Smooth muscle cell (in vitro differentiated cells): ENCODE data around the gene PDE8B. TPM values are rescaled to one million over a fixed set of nuclear protein-coding genes. Genes with fewer than 3 reads are reported as not detected.

Experiments
- DNase-seq: peaks from one replicate; lab custom pipeline; 2025; ENCODE audit not compliant: unreplicated experiment; lab: John Stamatoyannopoulos, UW
- H2AFZ ChIP-seq: fragments of 200-600 bp; sonication (generic); 2 replicates; pipeline ENCODE4 v1.6.0; 2016; ENCODE audit warnings: antibody characterized with exemption, low read depth, mild to moderate bottlenecking
- H3F3A ChIP-seq: fragments of 200-600 bp; sonication (generic); 2 replicates; pipeline ENCODE4 v1.6.0; 2017; ENCODE audit warnings: antibody characterized with exemption, low read depth
- H3K27ac ChIP-seq: fragments of 200-600 bp; sonication (generic); 2 replicates; pipeline ENCODE4 v1.5.1; 2016; ENCODE audit warnings: low read depth, mild to moderate bottlenecking
- H3K27me3 ChIP-seq: fragments of 200-600 bp; sonication (generic); 2 replicates; pipeline ENCODE4 v1.6.1; 2016; ENCODE audit warnings: low read depth, mild to moderate bottlenecking
- H3K36me3 ChIP-seq: fragments of 200-600 bp; sonication (generic); 2 replicates; pipeline ENCODE4 v1.5.1; 2016; ENCODE audit warnings: low read depth
- H3K4me1 ChIP-seq: fragments of 200-600 bp; sonication (generic); 2 replicates; pipeline ENCODE4 v1.5.1; 2016; ENCODE audit warnings: low read depth
- H3K4me2 ChIP-seq: fragments of 200-600 bp; sonication (generic); 2 replicates; pipeline ENCODE4 v1.6.0; 2016; ENCODE audit warnings: mild to moderate bottlenecking
- H3K4me3 ChIP-seq: fragments of 200-600 bp; sonication (generic); 2 replicates; pipeline ENCODE4 v1.5.1; 2016; ENCODE audit warnings: mild to moderate bottlenecking
- H3K79me2 ChIP-seq: fragments of 200-600 bp; sonication (generic); 2 replicates; pipeline ENCODE4 v1.6.0; 2016; ENCODE audit warnings: low read depth, mild to moderate bottlenecking
- H3K9ac ChIP-seq: fragments of 200-600 bp; sonication (generic); 2 replicates; pipeline ENCODE4 v1.6.0; 2016; ENCODE audit warnings: low read depth
- H3K9me3 ChIP-seq: fragments of 200-600 bp; sonication (generic); replicated peaks from 2 replicates; pipeline ENCODE4 v1.5.1; 2016; ENCODE audit warnings: low read depth
- H4K20me1 ChIP-seq: fragments of 200-600 bp; sonication (generic); 2 replicates; pipeline ENCODE4 v1.6.0; 2016; ENCODE audit warnings: low read depth
- WGBS: methylation state at CpG from one replicate; pipeline ENCODE4 v1.1.7; 2016; ENCODE audit warnings: low lambda C conversion rate; 5-methylcytosine and 5-hydroxymethylcytosine counted together
- polyA plus RNA-seq: library from polyadenylated mRNA; unstranded; fragments of >200 nt; fragmentation: Nextera tagmentation; extraction: Ambion mirVana; gene quantifications from 2 replicates; pipeline ENCODE4 v1.2.1, GENCODE V29; 2016
- total RNA-seq: library from RNA; depleted of rRNA; stranded (reverse); fragments of >200 nt; gene quantifications from 2 replicates; pipeline ENCODE4 v1.2.3, GENCODE V29; 2014
- TF ChIP-seq, protein P1 (sequence below): fragments of 200-600 bp; sonication (generic); IDR thresholded peaks from 2 replicates; pipeline ENCODE4 v1.5.1; 2017; ENCODE audit warnings: borderline replicate concordance, mild to moderate bottlenecking, antibody characterized with exemption; ENCODE audit not compliant: insufficient read depth, poor library complexity, severe bottlenecking

Gene PDE8B
- total and polyA plus RNA-seq, 2 experiments from 2014 or later, result 0.13 to 0.18 TPM

DNA sequence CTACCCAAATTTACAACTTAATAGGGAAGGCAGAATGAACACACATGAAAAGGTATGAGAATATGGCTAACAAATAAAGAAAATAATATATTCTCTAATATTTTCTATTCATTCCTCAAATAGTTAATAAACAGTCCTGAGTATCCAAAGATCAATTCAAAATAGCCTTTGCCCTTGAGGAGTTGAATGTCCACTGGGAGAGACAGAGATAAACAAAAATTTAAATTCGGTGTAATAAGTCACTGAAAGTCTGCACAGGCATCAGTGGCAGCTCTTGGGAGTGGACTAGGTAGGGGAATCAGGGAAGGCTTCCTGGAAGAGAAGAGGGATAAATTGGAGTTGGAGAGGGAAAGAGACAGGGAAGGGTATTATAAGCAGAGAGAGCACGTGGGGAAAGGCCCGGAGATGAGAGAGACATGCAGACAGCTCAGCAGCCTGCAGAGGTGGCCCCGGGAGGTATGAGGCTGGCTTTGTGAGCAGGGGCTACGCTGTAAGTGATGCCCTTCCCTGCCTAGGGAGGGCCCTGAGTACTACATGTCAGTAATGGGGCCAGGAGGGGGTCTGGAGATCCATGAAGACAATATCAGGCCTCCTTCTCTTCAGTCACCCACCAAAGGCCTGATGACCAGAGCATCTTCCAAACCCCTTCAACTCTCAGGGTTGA lies 137.1 kb downstream of the PDE8B start:
- DNase-seq, result no peak
- H3F3A ChIP-seq, result no peaks in the 10 kb centered on the region
- H3K36me3 ChIP-seq, result no peaks in the 10 kb centered on the region
- no peak overlapping the region for H3K27ac ChIP-seq
- H3K27me3 ChIP-seq, result no peaks in the 10 kb centered on the region
- H3K9me3 ChIP-seq, result no peaks in the 10 kb centered on the region
- H3K79me2 ChIP-seq, result no peaks in the 10 kb centered on the region
- WGBS, result 88% methylated on average over 5 of the region's 5 CpGs
- TF ChIP-seq, protein P1, sequence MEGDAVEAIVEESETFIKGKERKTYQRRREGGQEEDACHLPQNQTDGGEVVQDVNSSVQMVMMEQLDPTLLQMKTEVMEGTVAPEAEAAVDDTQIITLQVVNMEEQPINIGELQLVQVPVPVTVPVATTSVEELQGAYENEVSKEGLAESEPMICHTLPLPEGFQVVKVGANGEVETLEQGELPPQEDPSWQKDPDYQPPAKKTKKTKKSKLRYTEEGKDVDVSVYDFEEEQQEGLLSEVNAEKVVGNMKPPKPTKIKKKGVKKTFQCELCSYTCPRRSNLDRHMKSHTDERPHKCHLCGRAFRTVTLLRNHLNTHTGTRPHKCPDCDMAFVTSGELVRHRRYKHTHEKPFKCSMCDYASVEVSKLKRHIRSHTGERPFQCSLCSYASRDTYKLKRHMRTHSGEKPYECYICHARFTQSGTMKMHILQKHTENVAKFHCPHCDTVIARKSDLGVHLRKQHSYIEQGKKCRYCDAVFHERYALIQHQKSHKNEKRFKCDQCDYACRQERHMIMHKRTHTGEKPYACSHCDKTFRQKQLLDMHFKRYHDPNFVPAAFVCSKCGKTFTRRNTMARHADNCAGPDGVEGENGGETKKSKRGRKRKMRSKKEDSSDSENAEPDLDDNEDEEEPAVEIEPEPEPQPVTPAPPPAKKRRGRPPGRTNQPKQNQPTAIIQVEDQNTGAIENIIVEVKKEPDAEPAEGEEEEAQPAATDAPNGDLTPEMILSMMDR, result no peak
- no peak overlapping the region for H3K4me3 ChIP-seq
- H3K4me1 ChIP-seq, result no peaks in the 10 kb centered on the region
- no peak overlapping the region for H3K4me2 ChIP-seq
- H2AFZ ChIP-seq, result no peak overlapping the region
- H3K9ac ChIP-seq, result no peak overlapping the region
- no peaks in the 10 kb centered on the region for H4K20me1 ChIP-seq

DNA sequence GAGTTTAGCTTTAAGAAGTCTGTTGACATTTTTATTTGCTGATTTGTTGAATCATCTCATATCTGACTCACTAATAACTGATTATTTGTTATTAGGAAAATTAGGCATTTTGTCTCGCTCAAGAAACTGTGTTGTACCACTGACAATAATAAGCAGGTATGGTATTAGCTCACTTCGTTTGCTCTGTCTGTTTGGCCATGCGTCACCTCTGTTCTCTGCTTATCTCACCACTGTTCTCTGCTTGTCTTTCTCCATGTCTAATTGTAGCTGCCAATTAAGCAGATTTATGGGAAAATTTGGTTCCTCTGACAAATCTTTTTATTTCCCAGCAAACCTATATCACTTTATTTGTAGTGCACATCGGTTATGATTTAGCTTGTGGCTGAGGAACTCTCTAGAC lies 142.8 kb downstream of the PDE8B start:
- no peaks in the 10 kb centered on the region for H4K20me1 ChIP-seq
- no peak for DNase-seq
- H3K4me2 ChIP-seq, result no peak overlapping the region
- H3K36me3 ChIP-seq, result no peaks in the 10 kb centered on the region
- WGBS, result 81% methylated on average over 4 of the region's 4 CpGs
- H3K4me3 ChIP-seq, result no peak overlapping the region
- H3K9ac ChIP-seq, result no peak overlapping the region
- H3K4me1 ChIP-seq, result no peaks in the 10 kb centered on the region
- no peaks in the 10 kb centered on the region for H3K9me3 ChIP-seq
- no peak overlapping the region for H3K27ac ChIP-seq
- H3F3A ChIP-seq, result no peaks in the 10 kb centered on the region
- no peak overlapping the region for H2AFZ ChIP-seq
- no peaks in the 10 kb centered on the region for H3K27me3 ChIP-seq
- TF ChIP-seq, protein P1, result no peak
- no peaks in the 10 kb centered on the region for H3K79me2 ChIP-seq

DNA sequence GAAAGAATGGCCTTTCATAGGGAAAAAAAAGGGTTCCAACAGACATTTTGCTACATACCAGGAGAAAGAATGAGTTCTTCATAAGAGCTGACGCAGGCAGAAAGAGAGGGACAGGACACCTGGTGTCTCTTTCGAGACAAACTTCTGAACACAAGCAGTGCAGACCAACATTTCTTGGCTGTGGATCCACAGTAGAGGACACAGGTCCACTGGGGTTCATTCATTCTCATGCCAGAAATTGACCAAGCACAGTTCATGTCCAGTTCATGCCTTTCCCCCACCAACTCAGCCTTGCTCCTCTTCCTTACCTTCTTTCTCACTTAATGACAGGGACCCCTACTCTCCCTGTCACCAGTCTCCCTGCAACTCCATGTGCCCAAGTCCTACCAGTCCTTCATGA lies 144.0 kb downstream of the PDE8B start:
- H3K4me3 ChIP-seq, result no peak overlapping the region
- H2AFZ ChIP-seq, result no peak overlapping the region
- H3K27me3 ChIP-seq, result no peaks in the 10 kb centered on the region
- no peak overlapping the region for H3K9ac ChIP-seq
- no peak overlapping the region for H3K4me2 ChIP-seq
- H3K79me2 ChIP-seq, result no peaks in the 10 kb centered on the region
- no peak overlapping the region for H3K27ac ChIP-seq
- H3K9me3 ChIP-seq, result no peaks in the 10 kb centered on the region
- DNase-seq, result no peak
- H3F3A ChIP-seq, result no peaks in the 10 kb centered on the region
- no peaks in the 10 kb centered on the region for H3K36me3 ChIP-seq
- H4K20me1 ChIP-seq, result no peaks in the 10 kb centered on the region
- 98% methylated on average over 2 of the region's 2 CpGs for WGBS
- H3K4me1 ChIP-seq, result no peaks in the 10 kb centered on the region
- TF ChIP-seq, protein P1, result no peak

DNA sequence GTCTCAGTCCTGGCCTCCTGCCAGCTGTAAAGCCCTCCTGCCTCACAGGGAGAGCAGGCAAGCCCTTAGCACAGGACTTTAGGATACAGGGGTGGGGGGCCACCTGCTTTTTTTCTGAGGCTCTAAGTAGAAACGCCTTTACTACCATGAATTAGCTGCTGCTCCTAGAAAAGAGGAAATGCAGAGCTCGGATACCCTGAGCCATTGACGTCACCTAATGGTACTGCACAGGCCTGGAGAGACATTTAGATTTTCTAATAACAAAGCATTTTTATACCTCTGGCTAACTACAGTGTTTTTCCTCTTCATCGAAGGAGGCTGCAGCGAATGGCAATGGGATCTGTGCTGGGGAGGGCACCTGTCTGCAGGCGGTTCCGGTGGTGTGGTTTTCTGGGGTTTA lies 144.6 kb downstream of the PDE8B start:
- no peak for DNase-seq
- H4K20me1 ChIP-seq, result no peaks in the 10 kb centered on the region
- H3K4me2 ChIP-seq, result no peak overlapping the region
- H3K4me3 ChIP-seq, result no peak overlapping the region
- H3K36me3 ChIP-seq, result no peaks in the 10 kb centered on the region
- no peaks in the 10 kb centered on the region for H3K79me2 ChIP-seq
- H3K27me3 ChIP-seq, result no peaks in the 10 kb centered on the region
- no peak overlapping the region for H2AFZ ChIP-seq
- H3K9ac ChIP-seq, result no peak overlapping the region
- WGBS, result 96% methylated on average over 7 of the region's 7 CpGs
- H3K4me1 ChIP-seq, result no peaks in the 10 kb centered on the region
- no peaks in the 10 kb centered on the region for H3F3A ChIP-seq
- H3K9me3 ChIP-seq, result no peaks in the 10 kb centered on the region
- TF ChIP-seq, protein P1, result no peak
- no peak overlapping the region for H3K27ac ChIP-seq
